K562 (cell line): ENCODE data around the gene TRAF7.
"Not testable (repeated sequence)": the region's sequence is repeated elsewhere in the genome, so short reads cannot be mapped to it uniquely, and the experiment has no call there.

Experiments used
- CHCHD3 ChIP-seq: fragments of 250-450 bp; sonication (Bioruptor Pico); IDR thresholded peaks from 2 replicates; pipeline ENCODE4 v2.1.2; 2022; ENCODE audit warnings: mild to moderate bottlenecking
- FOXJ3 ChIP-seq: sonication (generic); formaldehyde crosslinking; IDR thresholded peaks from 2 replicates; pipeline ENCODE4 v1.4.0; 2020; ENCODE audit warnings: mild to moderate bottlenecking, missing genetic modification reagents
- HNRNPL ChIP-seq: fragments of 200-400 bp; formaldehyde crosslinking; IDR thresholded peaks from 2 replicates; pipeline ENCODE4 v1.6.1; 2017; ENCODE audit warnings: low read depth, mild to moderate bottlenecking, low read length
- ZFP1 ChIP-seq: fragments of 450-650 bp; formaldehyde crosslinking; IDR thresholded peaks from 2 replicates; pipeline ENCODE4 v1.4.0; 2020; ENCODE audit warnings: mild to moderate bottlenecking, mixed read lengths
- ZNF124 ChIP-seq: sonication (generic); formaldehyde crosslinking; IDR thresholded peaks from 2 replicates; pipeline ENCODE4 v1.8.1; 2022; ENCODE audit warnings: missing genetic modification reagents
- TF ChIP-seq, protein P1 (sequence below), 3 experiments: IDR thresholded peaks in 2 of 3; conservative IDR thresholded peaks in 1 of 3; 2 replicates each; pipeline ENCODE4 v1.5.1; 2011 to 2012; ENCODE audit warnings: low read length in 3 of 3, mild to moderate bottlenecking in 3 of 3, control low read depth in 2 of 3, improper control_type of control experiment in 1 of 3, inconsistent platforms in 1 of 3, low read depth in 1 of 3, mixed read lengths in 1 of 3, moderate library complexity in 1 of 3; ENCODE audit not compliant: insufficient read depth in 2 of 3
- TF ChIP-seq, protein P2 (sequence below), 2 experiments: fragments of 450-650 bp in 1 of 2; sonication (generic) in 1 of 2; formaldehyde crosslinking in 1 of 2; IDR thresholded peaks in 1 of 2; conservative IDR thresholded peaks in 1 of 2; 2 replicates each; pipeline versions ENCODE4 v1.6.1 to v1.8.1; 2016 to 2023; ENCODE audit warnings: mild to moderate bottlenecking in 2 of 2, moderate library complexity in 2 of 2, inconsistent platforms in 1 of 2, missing genetic modification reagents in 1 of 2
- TF ChIP-seq, protein P3 (sequence below): fragments of 450-650 bp; IDR thresholded peaks from 2 replicates; pipeline ENCODE4 v1.6.1; 2016

DNA sequence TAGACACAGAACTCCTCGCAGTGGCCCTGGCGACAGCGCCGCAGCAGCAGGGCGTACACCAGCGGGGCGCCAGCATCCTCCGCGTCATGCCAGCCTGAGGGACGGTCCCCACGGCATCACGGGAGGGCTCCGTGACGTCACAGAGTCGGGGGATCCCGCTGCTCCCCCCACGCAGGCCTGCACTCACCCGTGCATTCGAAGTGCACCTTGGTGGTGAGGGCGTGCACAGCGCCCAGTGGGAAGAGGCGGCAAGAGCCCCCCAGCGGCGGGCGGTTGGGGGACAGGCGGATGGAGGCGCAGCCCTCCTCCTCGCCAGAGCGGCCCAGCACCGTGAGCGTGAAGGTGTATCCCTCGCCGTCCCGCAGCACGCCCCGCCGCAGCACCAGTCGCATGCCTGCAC lies 49.4 kb upstream of the TRAF7 start:
- TF ChIP-seq CHCHD3; ZFP1; ZNF124 (CRISPR knock-in tag); FOXJ3 (CRISPR knock-in tag); HNRNPL: not testable (repeated sequence)
- TF ChIP-seq, protein P1, sequence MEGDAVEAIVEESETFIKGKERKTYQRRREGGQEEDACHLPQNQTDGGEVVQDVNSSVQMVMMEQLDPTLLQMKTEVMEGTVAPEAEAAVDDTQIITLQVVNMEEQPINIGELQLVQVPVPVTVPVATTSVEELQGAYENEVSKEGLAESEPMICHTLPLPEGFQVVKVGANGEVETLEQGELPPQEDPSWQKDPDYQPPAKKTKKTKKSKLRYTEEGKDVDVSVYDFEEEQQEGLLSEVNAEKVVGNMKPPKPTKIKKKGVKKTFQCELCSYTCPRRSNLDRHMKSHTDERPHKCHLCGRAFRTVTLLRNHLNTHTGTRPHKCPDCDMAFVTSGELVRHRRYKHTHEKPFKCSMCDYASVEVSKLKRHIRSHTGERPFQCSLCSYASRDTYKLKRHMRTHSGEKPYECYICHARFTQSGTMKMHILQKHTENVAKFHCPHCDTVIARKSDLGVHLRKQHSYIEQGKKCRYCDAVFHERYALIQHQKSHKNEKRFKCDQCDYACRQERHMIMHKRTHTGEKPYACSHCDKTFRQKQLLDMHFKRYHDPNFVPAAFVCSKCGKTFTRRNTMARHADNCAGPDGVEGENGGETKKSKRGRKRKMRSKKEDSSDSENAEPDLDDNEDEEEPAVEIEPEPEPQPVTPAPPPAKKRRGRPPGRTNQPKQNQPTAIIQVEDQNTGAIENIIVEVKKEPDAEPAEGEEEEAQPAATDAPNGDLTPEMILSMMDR (IDR thresholded peaks at IDR 0.05 in 2 of 3, conservative IDR thresholded peaks at IDR 0.05 in 1 of 3; ENCODE audit: insufficient read depth in 2 of 3, low read depth in 1 of 3, low read length in 3 of 3), result not testable (repeated sequence)
- TF ChIP-seq, protein P2, sequence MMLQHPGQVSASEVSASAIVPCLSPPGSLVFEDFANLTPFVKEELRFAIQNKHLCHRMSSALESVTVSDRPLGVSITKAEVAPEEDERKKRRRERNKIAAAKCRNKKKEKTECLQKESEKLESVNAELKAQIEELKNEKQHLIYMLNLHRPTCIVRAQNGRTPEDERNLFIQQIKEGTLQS (IDR thresholded peaks at IDR 0.05), result not testable (repeated sequence)
- TF ChIP-seq, protein P2 (CRISPR knock-in tag; conservative IDR thresholded peaks at IDR 0.05), result not testable (repeated sequence)
- TF ChIP-seq, protein P3, sequence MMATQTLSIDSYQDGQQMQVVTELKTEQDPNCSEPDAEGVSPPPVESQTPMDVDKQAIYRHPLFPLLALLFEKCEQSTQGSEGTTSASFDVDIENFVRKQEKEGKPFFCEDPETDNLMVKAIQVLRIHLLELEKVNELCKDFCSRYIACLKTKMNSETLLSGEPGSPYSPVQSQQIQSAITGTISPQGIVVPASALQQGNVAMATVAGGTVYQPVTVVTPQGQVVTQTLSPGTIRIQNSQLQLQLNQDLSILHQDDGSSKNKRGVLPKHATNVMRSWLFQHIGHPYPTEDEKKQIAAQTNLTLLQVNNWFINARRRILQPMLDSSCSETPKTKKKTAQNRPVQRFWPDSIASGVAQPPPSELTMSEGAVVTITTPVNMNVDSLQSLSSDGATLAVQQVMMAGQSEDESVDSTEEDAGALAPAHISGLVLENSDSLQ, result not testable (repeated sequence)
